Activated naive CD8-positive, alpha-beta T cell treated with anti-CD3 and anti-CD28 coated beads, Interleukin-2, amount 10 ng/mL, durations not matched to agents 7 days and 5 days (primary cell): ENCODE measurements around the gene OSER1. TPM values are rescaled to one million over a fixed set of nuclear protein-coding genes. Genes with fewer than 3 reads are reported as not detected.
A peak's percentile ranks its signal among the peaks of the same experiment; 100 is the strongest.
"Not testable (repeated sequence)": the region's sequence is repeated elsewhere in the genome, so short reads cannot be mapped to it uniquely, and the experiment has no call there.

Experiments
- ATAC-seq: fragments of 150-1000 bp; cut with Tn5 transposase; one replicate; pipeline ENCODE4 v1.10.0; 2021; ENCODE audit warnings: low read depth, moderate library complexity
- POLR2A ChIA-PET: fragments of 350-600 bp; sonication (Branson Sonifier 250); formaldehyde crosslinking; loops from one replicate; lab custom pipeline; 2021; ENCODE audit warnings: antibody characterized with exemption; lab: Charles Lee
- DNase-seq: peaks from one replicate; pipeline ENCODE4 v3.0.0; 2021
- H3K27ac Mint-ChIP-seq: one replicate; pipeline ENCODE4 v1.8.0; 2022; ENCODE audit warnings: mild to moderate bottlenecking, mixed read lengths
- H3K27me3 Mint-ChIP-seq: one replicate; pipeline ENCODE4 v1.8.0; 2022; ENCODE audit warnings: mild to moderate bottlenecking, moderate library complexity, mixed read lengths
- H3K36me3 Mint-ChIP-seq: one replicate; pipeline ENCODE4 v1.8.0; 2021; ENCODE audit warnings: mild to moderate bottlenecking, mixed read lengths
- H3K4me1 Mint-ChIP-seq: one replicate; pipeline ENCODE4 v1.8.0; 2021; ENCODE audit warnings: mixed read lengths
- H3K4me3 Mint-ChIP-seq: one replicate; pipeline ENCODE4 v1.8.0; 2022; ENCODE audit warnings: mild to moderate bottlenecking, moderate library complexity, mixed read lengths
- H3K9me3 Mint-ChIP-seq: one replicate; pipeline ENCODE4 v1.8.0; 2021; ENCODE audit warnings: mixed read lengths
- total RNA-seq, 2 experiments: library from RNA; stranded (reverse); gene quantifications; one replicate each; pipeline ENCODE4 v1.2.3, GENCODE V29; 2021

Gene OSER1
- total RNA-seq = 10 to 100 TPM; 29.8 to 30.5 TPM

- Mint-ChIP-seq H3K4me1 (peaks cover 42% of the 10 kb centered on the region), H3K4me3 (peak within 1 kb of the TSS; percentile 96), H3K36me3 (peaks cover 7% of the 10 kb centered on the region), H3K27ac (peak within 1 kb of the TSS; percentile 96), H3K27me3 (no peaks in the 10 kb centered on the region), H3K9me3 (no peaks in the 10 kb centered on the region)
- ATAC-seq (peak; percentile 86), DNase-seq (peak; percentile 99)
- POLR2A ChIA-PET = interaction anchor here (0.9 to 1.4 kb wide), 4 partner anchors 8 to 753 kb away, joined by 3 to 7 read pairs (median 4); no protein-coding TSS in a partner anchor
Observed at GRCh38 chr20:44210406-44211176, at the start of gene OSER1. OSER1 (minus strand) TSS chr20:44210771; CDS start chr20:44206957, 3,814 bp downstream.

- no peak for DNase-seq
- H3K4me1 Mint-ChIP-seq = no peaks in the 10 kb centered on the region
- H3K27me3 Mint-ChIP-seq = peaks cover 2% of the 10 kb centered on the region
- no peak for ATAC-seq
- no peaks in the 10 kb centered on the region for H3K36me3 Mint-ChIP-seq
- POLR2A ChIA-PET = no interaction called here
- no peak overlapping the region for H3K4me3 Mint-ChIP-seq
- H3K9me3 Mint-ChIP-seq = no peaks in the 10 kb centered on the region
- no peak overlapping the region for H3K27ac Mint-ChIP-seq
Observed at GRCh38 chr20:44258226-44258890, 47.8 kb upstream of the OSER1 start.

GRCh38 chr20:44256961-44257360, 46.4 kb upstream of the OSER1 start:
- Mint-ChIP-seq H3K4me3 (no peak overlapping the region), H3K4me1 (no peaks in the 10 kb centered on the region), H3K9me3 (no peaks in the 10 kb centered on the region), H3K27ac (no peak overlapping the region), H3K27me3 (peaks cover 2% of the 10 kb centered on the region), H3K36me3 (no peaks in the 10 kb centered on the region)
- no peak for DNase-seq
- POLR2A ChIA-PET = no interaction called here
- no peak for ATAC-seq

- Mint-ChIP-seq H3K27me3 (peaks cover 2% of the 10 kb centered on the region), H3K4me3 (no peak overlapping the region), H3K9me3 (no peaks in the 10 kb centered on the region), H3K27ac (no peak overlapping the region), H3K4me1 (no peaks in the 10 kb centered on the region), H3K36me3 (no peaks in the 10 kb centered on the region)
- POLR2A ChIA-PET = no interaction called here
- no peak for DNase-seq
- no peak for ATAC-seq
Observed at GRCh38 chr20:44255942-44256341, 45.4 kb upstream of the OSER1 start.

GRCh38 chr20:44254073-44254472, 43.5 kb upstream of the OSER1 start:
- H3K36me3 Mint-ChIP-seq = no peaks in the 10 kb centered on the region

GRCh38 chr20:44253528-44253927, 43.0 kb upstream of the OSER1 start:
- no peaks in the 10 kb centered on the region for H3K4me1 Mint-ChIP-seq
- ATAC-seq = no peak
- no peak for DNase-seq
- POLR2A ChIA-PET = interaction anchor here (1.5 kb wide), 1 partner anchor 10 kb away, joined by 3 read pairs; no protein-coding TSS in a partner anchor
- H3K36me3 Mint-ChIP-seq = no peaks in the 10 kb centered on the region
- H3K9me3 Mint-ChIP-seq = no peaks in the 10 kb centered on the region
- H3K4me3 Mint-ChIP-seq = no peak overlapping the region
- H3K27ac Mint-ChIP-seq = no peak overlapping the region
- H3K27me3 Mint-ChIP-seq = no peaks in the 10 kb centered on the region

More at GRCh38 chr20:44254073-44254472, 43.5 kb upstream of the OSER1 start:
- ATAC-seq (no peak), DNase-seq (no peak)
- H3K27me3 Mint-ChIP-seq = no peaks in the 10 kb centered on the region
- no peaks in the 10 kb centered on the region for H3K9me3 Mint-ChIP-seq
- POLR2A ChIA-PET = no interaction called here
- no peak overlapping the region for H3K27ac Mint-ChIP-seq
- H3K4me3 Mint-ChIP-seq = no peak overlapping the region
- no peaks in the 10 kb centered on the region for H3K4me1 Mint-ChIP-seq

GRCh38 chr20:44251284-44251683, 40.7 kb upstream of the OSER1 start:
- POLR2A ChIA-PET = no interaction called here
- DNase-seq = no peak
- H3K36me3 Mint-ChIP-seq = no peaks in the 10 kb centered on the region
- peaks cover 16% of the 10 kb centered on the region for H3K27me3 Mint-ChIP-seq
- no peaks in the 10 kb centered on the region for H3K4me1 Mint-ChIP-seq
- no peak for ATAC-seq
- no peaks in the 10 kb centered on the region for H3K9me3 Mint-ChIP-seq
- H3K27ac Mint-ChIP-seq = no peak overlapping the region
- no peak overlapping the region for H3K4me3 Mint-ChIP-seq

GRCh38 chr20:44248410-44248759, 37.8 kb upstream of the OSER1 start:
- Mint-ChIP-seq H3K4me3 (no peak overlapping the region), H3K9me3 (peaks cover 1% of the 10 kb centered on the region), H3K4me1 (no peaks in the 10 kb centered on the region), H3K27ac (no peak overlapping the region), H3K36me3 (no peaks in the 10 kb centered on the region), H3K27me3 (peaks cover 22% of the 10 kb centered on the region)
- POLR2A ChIA-PET = no interaction called here
- DNase-seq (no peak), ATAC-seq (no peak)

GRCh38 chr20:44247586-44248409, 37.2 kb upstream of the OSER1 start:
- peaks cover 22% of the 10 kb centered on the region for H3K27me3 Mint-ChIP-seq
- H3K9me3 Mint-ChIP-seq = peaks cover 1% of the 10 kb centered on the region
- DNase-seq (peak; percentile 61), ATAC-seq (no peak)
- H3K4me3 Mint-ChIP-seq = no peak overlapping the region
- no peaks in the 10 kb centered on the region for H3K36me3 Mint-ChIP-seq
- POLR2A ChIA-PET = no interaction called here
- no peaks in the 10 kb centered on the region for H3K4me1 Mint-ChIP-seq
- H3K27ac Mint-ChIP-seq = no peak overlapping the region

GRCh38 chr20:44247131-44247571, 36.6 kb upstream of the OSER1 start, which contains the start of gene GDAP1L1:
GDAP1L1 (plus strand) TSS chr20:44247308; CDS start chr20:44247335, 27 bp downstream.
- H3K9me3 Mint-ChIP-seq = peaks cover 1% of the 10 kb centered on the region
- H3K4me1 Mint-ChIP-seq = no peaks in the 10 kb centered on the region
- H3K36me3 Mint-ChIP-seq = no peaks in the 10 kb centered on the region
- DNase-seq = no peak
- H3K27me3 Mint-ChIP-seq = peaks cover 22% of the 10 kb centered on the region
- POLR2A ChIA-PET = interaction anchor here (1.2 kb wide), 1 partner anchor 29 kb away, joined by 3 read pairs; no protein-coding TSS in a partner anchor
- H3K27ac Mint-ChIP-seq = no peak within 1 kb of the TSS
- ATAC-seq = no peak
- no peak within 1 kb of the TSS for H3K4me3 Mint-ChIP-seq

GRCh38 chr20:44245977-44246376, 35.4 kb upstream of the OSER1 start:
- Mint-ChIP-seq H3K27me3 (peaks cover 22% of the 10 kb centered on the region), H3K4me3 (no peak overlapping the region), H3K27ac (no peak overlapping the region), H3K9me3 (peaks cover 1% of the 10 kb centered on the region), H3K36me3 (no peaks in the 10 kb centered on the region), H3K4me1 (no peaks in the 10 kb centered on the region)
- POLR2A ChIA-PET = interaction anchor here (1.2 kb wide), 1 partner anchor 27 kb away, joined by 3 read pairs; no protein-coding TSS in a partner anchor
- ATAC-seq = no peak
- DNase-seq = no peak

GRCh38 chr20:44241796-44242195, 31.2 kb upstream of the OSER1 start:
- Mint-ChIP-seq H3K27ac (no peak overlapping the region), H3K9me3 (peaks cover 1% of the 10 kb centered on the region), H3K4me1 (no peaks in the 10 kb centered on the region), H3K27me3 (peaks cover 11% of the 10 kb centered on the region), H3K4me3 (no peak overlapping the region), H3K36me3 (no peaks in the 10 kb centered on the region)
- no peak for DNase-seq
- no peak for ATAC-seq
- POLR2A ChIA-PET = no interaction called here

- H3K36me3 Mint-ChIP-seq, H3K27me3 Mint-ChIP-seq, H3K9me3 Mint-ChIP-seq, ATAC-seq, POLR2A ChIA-PET, H3K4me1 Mint-ChIP-seq, DNase-seq, H3K4me3 Mint-ChIP-seq, H3K27ac Mint-ChIP-seq: not testable (repeated sequence)
Observed at GRCh38 chr20:44236840-44237239, 26.3 kb upstream of the OSER1 start.
